Chondrocyte (in vitro differentiated cells): ENCODE measurements around the gene KREMEN2. TPM values are rescaled to one million over a fixed set of nuclear protein-coding genes. Genes with fewer than 3 reads are reported as not detected.

Experiments
- DNase-seq: peaks from one replicate; pipeline ENCODE4 v3.0.0; 2021; ENCODE audit warnings: mixed read lengths, low spot score
- H3K27ac Mint-ChIP-seq: one replicate; pipeline ENCODE4 v1.8.0; 2021; ENCODE audit warnings: mild to moderate bottlenecking, moderate library complexity, mixed read lengths; ENCODE audit not compliant: unreplicated experiment
- H3K27me3 Mint-ChIP-seq: 2 replicates; pipeline ENCODE4 v1.8.0; 2021; ENCODE audit warnings: low read depth, mixed read lengths
- H3K36me3 Mint-ChIP-seq: 2 replicates; pipeline ENCODE4 v1.8.0; 2021; ENCODE audit warnings: low read depth, mixed read lengths
- H3K4me1 Mint-ChIP-seq: 2 replicates; pipeline ENCODE4 v1.8.0; 2021; ENCODE audit warnings: low read depth, mild to moderate bottlenecking, mixed read lengths
- H3K4me3 Mint-ChIP-seq: one replicate; pipeline ENCODE4 v1.8.0; 2021; ENCODE audit warnings: mild to moderate bottlenecking, moderate library complexity, mixed read lengths; ENCODE audit not compliant: unreplicated experiment
- H3K9me3 Mint-ChIP-seq: 2 replicates; pipeline ENCODE4 v1.8.0; 2021; ENCODE audit warnings: low read depth, mixed read lengths
- total RNA-seq: library from RNA; stranded (reverse); gene quantifications from 3 replicates; pipeline ENCODE4 v1.2.1, GENCODE V29; 2021
- TF ChIP-seq, protein P1 (sequence below): fragments of 200-600 bp; sonication (generic); IDR thresholded peaks from 2 replicates; pipeline ENCODE4 v1.5.0; 2021; ENCODE audit warnings: antibody characterized with exemption, mild to moderate bottlenecking, moderate library complexity

KREMEN2 gene
- total RNA-seq, 1 donor from 2014 or later: not detected

GRCh38 chr16:2969545-2970521, 5.8 kb downstream of the KREMEN2 start:
- no peak overlapping the region for H3K27ac Mint-ChIP-seq
- no peak for DNase-seq
- TF ChIP-seq, protein P1, sequence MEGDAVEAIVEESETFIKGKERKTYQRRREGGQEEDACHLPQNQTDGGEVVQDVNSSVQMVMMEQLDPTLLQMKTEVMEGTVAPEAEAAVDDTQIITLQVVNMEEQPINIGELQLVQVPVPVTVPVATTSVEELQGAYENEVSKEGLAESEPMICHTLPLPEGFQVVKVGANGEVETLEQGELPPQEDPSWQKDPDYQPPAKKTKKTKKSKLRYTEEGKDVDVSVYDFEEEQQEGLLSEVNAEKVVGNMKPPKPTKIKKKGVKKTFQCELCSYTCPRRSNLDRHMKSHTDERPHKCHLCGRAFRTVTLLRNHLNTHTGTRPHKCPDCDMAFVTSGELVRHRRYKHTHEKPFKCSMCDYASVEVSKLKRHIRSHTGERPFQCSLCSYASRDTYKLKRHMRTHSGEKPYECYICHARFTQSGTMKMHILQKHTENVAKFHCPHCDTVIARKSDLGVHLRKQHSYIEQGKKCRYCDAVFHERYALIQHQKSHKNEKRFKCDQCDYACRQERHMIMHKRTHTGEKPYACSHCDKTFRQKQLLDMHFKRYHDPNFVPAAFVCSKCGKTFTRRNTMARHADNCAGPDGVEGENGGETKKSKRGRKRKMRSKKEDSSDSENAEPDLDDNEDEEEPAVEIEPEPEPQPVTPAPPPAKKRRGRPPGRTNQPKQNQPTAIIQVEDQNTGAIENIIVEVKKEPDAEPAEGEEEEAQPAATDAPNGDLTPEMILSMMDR: peak; percentile 76
- no peaks in the 10 kb centered on the region for H3K27me3 Mint-ChIP-seq
- no peaks in the 10 kb centered on the region for H3K9me3 Mint-ChIP-seq
- peaks cover 13% of the 10 kb centered on the region for H3K4me1 Mint-ChIP-seq
- peak overlapping the region; percentile 59 for H3K4me3 Mint-ChIP-seq
- no peaks in the 10 kb centered on the region for H3K36me3 Mint-ChIP-seq

- Mint-ChIP-seq H3K27me3 (no peaks in the 10 kb centered on the region), H3K9me3 (no peaks in the 10 kb centered on the region), H3K36me3 (no peaks in the 10 kb centered on the region), H3K4me3 (peak overlapping the region; percentile 59), H3K27ac (no peak overlapping the region), H3K4me1 (peaks cover 13% of the 10 kb centered on the region)
- no peak for DNase-seq
- TF ChIP-seq, protein P1: no peak
Measured at GRCh38 chr16:2970563-2970962, 6.5 kb downstream of the KREMEN2 start.

DNA sequence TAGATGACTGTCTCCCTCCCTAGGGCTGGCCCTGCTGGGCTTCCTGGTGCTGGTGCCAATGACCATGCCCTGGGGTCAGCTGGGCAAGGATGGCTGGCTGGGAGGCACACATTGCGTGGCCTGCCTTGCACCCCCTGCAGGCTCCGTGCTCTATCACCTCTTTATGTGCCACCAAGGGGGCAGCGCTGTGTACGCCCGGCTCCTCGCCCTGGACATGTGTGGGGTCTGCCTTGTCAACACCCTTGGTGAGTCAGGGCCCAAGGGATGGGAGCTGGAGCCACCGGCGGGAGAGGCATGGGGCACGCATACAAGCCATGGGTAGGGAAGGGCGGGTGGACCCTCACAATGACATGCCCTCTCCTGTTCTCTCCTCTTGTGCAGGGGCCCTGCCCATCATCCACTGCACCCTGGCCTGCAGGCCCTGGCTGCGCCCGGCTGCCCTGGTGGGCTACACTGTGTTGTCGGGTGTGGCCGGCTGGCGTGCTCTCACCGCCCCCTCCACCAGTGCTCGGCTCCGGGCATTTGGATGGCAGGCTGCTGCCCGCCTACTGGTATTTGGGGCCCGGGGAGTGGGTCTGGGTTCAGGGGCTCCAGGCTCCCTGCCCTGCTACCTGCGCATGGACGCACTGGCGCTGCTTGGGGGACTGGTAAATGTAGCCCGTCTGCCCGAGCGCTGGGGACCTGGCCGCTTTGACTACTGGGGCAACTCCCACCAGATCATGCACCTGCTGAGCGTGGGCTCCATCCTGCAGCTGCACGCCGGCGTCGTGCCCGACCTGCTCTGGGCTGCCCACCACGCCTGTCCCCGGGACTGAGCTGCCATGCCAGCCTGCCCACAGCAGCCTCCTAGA, 7.3 kb downstream of the KREMEN2 start:
- Mint-ChIP-seq H3K27ac (no peak overlapping the region), H3K27me3 (no peaks in the 10 kb centered on the region), H3K9me3 (no peaks in the 10 kb centered on the region), H3K4me3 (no peak overlapping the region), H3K36me3 (no peaks in the 10 kb centered on the region), H3K4me1 (peaks cover 13% of the 10 kb centered on the region)
- DNase-seq: no peak
- TF ChIP-seq, protein P1: no peak

DNA sequence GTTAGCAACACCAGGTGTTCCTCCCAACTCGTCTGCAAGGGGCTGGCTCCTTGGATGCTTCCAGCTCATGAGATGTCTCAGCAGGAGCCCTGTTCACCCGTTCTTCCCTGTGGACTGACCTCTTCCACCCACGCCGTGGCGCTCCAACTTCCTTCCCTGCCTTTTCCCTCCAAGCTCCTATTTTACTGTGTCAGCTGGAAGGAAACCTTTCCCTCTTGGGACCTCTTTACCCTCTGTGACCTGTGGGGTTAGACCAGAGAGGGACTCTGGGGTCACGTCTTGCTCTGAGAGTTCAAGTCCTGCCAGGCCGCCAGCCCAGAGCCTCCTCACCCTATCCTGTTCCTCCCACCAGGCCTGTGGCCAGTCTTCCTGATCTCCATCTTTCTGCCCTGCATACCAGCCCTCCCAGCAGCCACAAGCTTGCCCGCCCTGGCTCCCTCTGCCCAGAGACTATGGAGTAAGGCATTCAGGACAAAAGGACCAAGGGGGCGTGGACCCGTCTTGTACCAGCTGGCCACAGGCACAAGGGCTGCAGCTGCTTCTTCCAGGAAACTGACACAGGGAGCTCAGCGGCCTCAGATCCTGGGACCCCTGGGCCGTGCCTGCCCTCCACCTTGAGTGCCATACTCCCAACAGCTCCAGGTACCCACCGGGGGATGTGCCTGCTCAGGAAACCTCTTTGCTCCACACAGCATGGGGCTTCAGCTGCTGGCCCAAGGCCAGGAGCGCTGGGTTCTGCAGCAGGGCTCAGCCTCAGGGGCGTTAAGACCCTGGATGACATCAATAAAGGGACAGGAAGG, 8.1 kb downstream of the KREMEN2 start:
- Mint-ChIP-seq H3K36me3 (no peaks in the 10 kb centered on the region), H3K27ac (no peak overlapping the region), H3K4me1 (peaks cover 13% of the 10 kb centered on the region), H3K27me3 (no peaks in the 10 kb centered on the region), H3K9me3 (no peaks in the 10 kb centered on the region), H3K4me3 (no peak overlapping the region)
- TF ChIP-seq, protein P1: no peak
- DNase-seq: no peak
